DMS53 treated with DMSO at 0.1 percent for 48 hours (cell line): ENCODE measurements around the gene A2ML1.
"Not testable (repeated sequence)": the region's sequence is repeated elsewhere in the genome, so short reads cannot be mapped to it uniquely, and the experiment has no call there.

Source experiments
- DNase-seq: peaks from one replicate; lab custom pipeline; 2025; ENCODE audit not compliant: unreplicated experiment; lab: John Stamatoyannopoulos, UW

Gene A2ML1

GRCh38 chr12:8847435-8847834 is 25.0 kb downstream of the A2ML1 start:
- DNase-seq = no peak

GRCh38 chr12:8849876-8850275 is 27.5 kb downstream of the A2ML1 start:
- no peak for DNase-seq

- DNase-seq = no peak
These were observed 29.7 kb downstream of the A2ML1 start for GRCh38 chr12:8852119-8852518.

GRCh38 chr12:8855891-8856290 is 33.5 kb downstream of the A2ML1 start:
- no peak for DNase-seq

GRCh38 chr12:8859448-8859847 is 37.0 kb downstream of the A2ML1 start:
- DNase-seq = not testable (repeated sequence)

GRCh38 chr12:8860165-8860961 is 37.9 kb downstream of the A2ML1 start:
- peak; percentile 56 for DNase-seq

GRCh38 chr12:8866429-8866828 is 44.0 kb downstream of the A2ML1 start:
- DNase-seq = peak; percentile 13

GRCh38 chr12:8867009-8867408 is 44.6 kb downstream of the A2ML1 start:
- DNase-seq = no peak

GRCh38 chr12:8867786-8868185 is 45.4 kb downstream of the A2ML1 start:
- no peak for DNase-seq

- no peak for DNase-seq
These were observed 48.2 kb downstream of the A2ML1 start for GRCh38 chr12:8870586-8870985.

- no peak for DNase-seq
These were observed 48.6 kb downstream of the A2ML1 start for GRCh38 chr12:8871068-8871467.

GRCh38 chr12:8876887-8877286 is 54.5 kb downstream of the A2ML1 start:
- DNase-seq = no peak

- DNase-seq = no peak
These were observed 64.3 kb downstream of the A2ML1 start for GRCh38 chr12:8886502-8887284.

- no peak for DNase-seq
These were observed 64.9 kb downstream of the A2ML1 start for GRCh38 chr12:8887285-8887715.

GRCh38 chr12:8890313-8891085 is 68.1 kb downstream of the A2ML1 start:
- DNase-seq = peak; percentile 53

GRCh38 chr12:8891976-8892375 is 69.6 kb downstream of the A2ML1 start:
- no peak for DNase-seq

- DNase-seq = no peak
These were observed 72.0 kb downstream of the A2ML1 start for GRCh38 chr12:8894378-8894777.

GRCh38 chr12:8894986-8895385 is 72.6 kb downstream of the A2ML1 start:
- DNase-seq = no peak

- no peak for DNase-seq
These were observed 74.7 kb downstream of the A2ML1 start for GRCh38 chr12:8897081-8897480.

- DNase-seq = no peak
These were observed 77.4 kb downstream of the A2ML1 start for GRCh38 chr12:8899830-8900229.

GRCh38 chr12:8902703-8903102 is 80.3 kb downstream of the A2ML1 start:
- not testable (repeated sequence) for DNase-seq
